Stimulated activated CD8-positive, alpha-beta memory T cell treated with anti-CD3 and anti-CD28 coated beads, Interleukin-4, amount 100 ng/mL, for 4 hours (primary cell): ENCODE measurements around the gene TCF7L2.

ENCODE experiments used
- DNase-seq, 2 donors: peaks; one replicate each; pipeline ENCODE4 v3.0.0-alpha.2; 2020; ENCODE audit warnings: low read depth in 2 of 2, low spot score in 1 of 2

TCF7L2 gene

DNA sequence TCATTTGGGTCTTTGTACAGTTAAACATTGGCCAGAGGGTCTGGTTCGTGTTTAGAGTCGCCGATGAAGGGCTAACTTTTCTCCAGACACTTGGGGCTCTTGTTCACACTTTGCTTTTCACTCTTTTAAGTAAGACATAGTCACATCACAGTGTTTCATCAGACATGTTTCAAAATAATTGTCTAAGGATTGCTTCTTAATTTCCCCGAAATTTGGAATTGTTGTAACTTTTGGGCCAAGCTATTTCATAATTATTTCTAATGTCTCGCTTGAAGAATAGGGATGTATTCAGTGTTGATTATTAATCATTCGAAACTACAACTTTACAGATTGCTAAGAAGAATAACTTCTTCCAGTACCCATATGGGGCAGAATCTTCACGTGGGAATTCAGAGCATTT is 92.8 kb downstream of the TCF7L2 start:
- DNase-seq: no peak

- no peak for DNase-seq
These were observed 94.1 kb downstream of the TCF7L2 start for GRCh38 chr10:113044016-113044755.

DNA sequence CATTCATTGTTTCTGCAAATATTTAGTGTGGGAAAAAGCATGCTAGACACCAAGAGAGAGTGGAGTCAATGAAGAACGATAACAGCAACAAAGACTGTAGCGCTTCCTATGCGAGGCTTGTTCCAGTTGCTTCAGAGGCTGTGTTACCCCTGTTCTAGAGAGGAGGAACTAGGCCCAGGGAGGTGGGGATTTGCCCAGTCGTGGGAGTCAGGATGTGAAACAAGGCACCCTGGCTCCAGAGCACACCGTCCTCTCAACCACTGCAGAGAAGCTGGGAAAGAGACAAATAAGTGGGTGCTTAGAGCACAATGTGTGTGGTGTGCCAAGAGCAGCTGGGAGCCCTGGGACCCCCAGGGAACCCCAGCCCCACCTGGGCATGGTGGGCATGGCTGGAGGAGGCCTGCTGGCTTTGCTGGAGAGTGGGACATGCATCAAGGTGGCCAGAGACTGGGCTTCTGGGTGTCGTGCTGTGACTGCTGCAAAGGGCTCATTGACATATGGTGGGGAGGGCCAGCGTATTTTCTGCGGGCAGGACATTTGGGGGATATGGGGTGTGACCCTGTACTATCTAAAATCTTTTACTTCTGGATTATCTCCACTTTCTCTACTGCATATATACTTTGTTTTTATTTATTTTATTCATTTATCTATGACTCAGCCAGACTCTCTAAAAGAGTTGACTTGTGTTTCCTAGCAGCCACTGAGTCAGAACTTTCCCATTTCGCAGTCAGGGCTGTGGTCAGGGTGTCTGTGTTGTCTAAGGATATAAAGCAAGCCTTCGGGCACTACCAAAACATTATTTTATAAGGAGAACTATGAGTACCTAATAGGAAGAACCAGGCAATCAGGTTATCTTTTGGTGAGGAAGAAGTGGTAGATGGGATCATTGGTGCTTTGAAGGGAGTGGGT is 95.4 kb downstream of the TCF7L2 start:
- no peak for DNase-seq

- no peak for DNase-seq
These were observed 97.1 kb downstream of the TCF7L2 start for GRCh38 chr10:113047151-113047550.

- no peak for DNase-seq
These were observed 97.5 kb downstream of the TCF7L2 start for GRCh38 chr10:113047605-113047962.

DNA sequence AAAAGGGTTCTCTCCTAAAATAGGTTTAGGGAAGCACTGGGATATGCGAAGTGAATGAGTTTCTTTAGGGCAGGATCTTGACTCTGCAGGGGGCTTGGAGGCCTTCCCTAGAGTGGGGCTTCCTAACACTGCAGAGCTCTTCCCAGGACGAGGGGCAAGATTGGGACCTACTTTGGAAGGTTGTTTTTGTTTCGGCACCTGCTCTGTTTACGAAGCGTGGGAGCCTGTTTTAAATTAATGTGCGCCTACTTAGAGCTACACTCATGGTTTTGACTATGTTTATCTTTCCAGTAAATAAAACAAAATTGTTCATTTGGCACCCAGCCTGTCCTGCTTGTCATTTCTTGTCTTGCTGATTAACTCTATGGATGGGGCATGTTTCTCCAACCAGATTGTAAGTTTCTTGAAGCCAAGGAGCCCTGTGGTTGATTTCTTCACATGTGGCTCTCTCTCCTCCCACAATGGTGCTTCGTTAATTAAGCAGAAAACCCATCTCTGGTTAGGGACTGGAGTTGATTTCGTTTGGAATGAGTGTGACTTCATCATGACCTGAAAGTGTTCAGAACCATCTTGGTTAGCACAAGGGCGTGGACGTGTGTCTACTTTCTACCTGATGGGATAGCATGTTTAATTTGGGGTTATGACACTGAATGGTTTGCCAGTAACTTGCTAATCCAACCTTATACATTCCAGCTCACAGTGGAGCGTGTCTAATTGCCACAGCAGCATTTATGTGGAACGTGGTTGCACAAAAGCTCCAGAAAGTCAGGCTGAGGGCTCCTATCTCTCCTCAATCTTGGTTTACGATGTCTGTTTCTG is 98.1 kb downstream of the TCF7L2 start:
- no peak for DNase-seq

- no peak for DNase-seq
These were observed 99.8 kb downstream of the TCF7L2 start for GRCh38 chr10:113049881-113050280.

GRCh38 chr10:113052076-113052830 is 102.2 kb downstream of the TCF7L2 start:
- no peak for DNase-seq

DNA sequence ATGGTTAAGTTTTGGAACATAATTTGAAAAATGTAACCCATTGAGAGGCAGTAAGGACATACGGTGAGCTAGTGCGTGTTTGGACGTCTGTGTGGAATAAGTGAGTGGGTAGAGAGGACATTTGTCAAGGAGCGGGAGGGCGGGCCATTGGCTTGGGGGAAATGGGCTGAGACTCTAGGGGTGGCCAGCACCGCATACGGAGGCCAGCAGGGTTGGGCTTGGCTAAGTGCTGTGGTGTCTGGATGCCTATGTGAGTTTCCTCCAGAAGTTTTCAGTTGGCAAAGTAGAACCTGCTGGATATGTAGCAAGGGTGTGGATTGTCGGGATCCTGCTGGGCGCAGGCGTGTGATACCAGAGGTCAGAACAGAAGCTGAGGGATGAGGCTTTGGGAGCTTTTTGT is 103.0 kb downstream of the TCF7L2 start:
- no peak for DNase-seq

GRCh38 chr10:113053881-113054280 is 103.8 kb downstream of the TCF7L2 start:
- DNase-seq: no peak

DNA sequence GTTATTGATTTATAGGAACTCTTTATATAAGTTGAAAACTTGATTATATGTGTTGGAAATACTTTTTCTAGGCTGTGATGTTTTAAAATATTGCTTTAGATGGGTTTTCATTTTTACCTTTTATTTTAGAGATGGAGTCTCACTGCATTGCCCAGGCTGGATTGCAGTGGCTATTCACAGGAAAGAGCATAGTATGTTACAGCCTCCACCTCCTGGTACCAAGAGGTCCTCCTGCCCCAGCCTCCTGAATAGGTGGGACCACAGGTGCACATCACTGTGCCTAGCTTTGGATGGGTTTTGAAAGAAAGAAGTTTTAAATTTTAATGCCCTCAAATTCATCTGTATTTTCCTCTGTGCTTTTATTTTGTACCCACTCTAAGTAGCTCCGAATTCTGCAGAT is 105.4 kb downstream of the TCF7L2 start:
- no peak for DNase-seq

DNA sequence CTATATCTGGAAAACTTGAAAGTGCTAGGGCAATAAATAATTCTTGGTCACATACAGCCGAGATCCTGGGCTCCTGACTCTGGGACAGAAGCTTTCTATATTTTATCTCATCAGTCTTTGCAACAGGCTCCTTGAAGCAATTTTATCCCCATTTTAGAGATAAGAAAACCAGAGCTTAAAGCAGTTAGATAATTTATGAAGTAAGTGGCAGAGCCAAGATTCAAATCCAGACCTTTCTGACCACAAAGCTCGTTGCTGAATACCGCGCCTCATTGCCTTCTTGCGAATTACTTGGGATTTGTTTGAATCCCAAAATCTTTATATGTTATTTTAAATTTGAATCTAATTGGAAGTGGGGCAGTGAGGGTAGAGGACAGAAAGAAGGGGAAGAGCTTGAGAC is 106.0 kb downstream of the TCF7L2 start:
- no peak for DNase-seq

DNA sequence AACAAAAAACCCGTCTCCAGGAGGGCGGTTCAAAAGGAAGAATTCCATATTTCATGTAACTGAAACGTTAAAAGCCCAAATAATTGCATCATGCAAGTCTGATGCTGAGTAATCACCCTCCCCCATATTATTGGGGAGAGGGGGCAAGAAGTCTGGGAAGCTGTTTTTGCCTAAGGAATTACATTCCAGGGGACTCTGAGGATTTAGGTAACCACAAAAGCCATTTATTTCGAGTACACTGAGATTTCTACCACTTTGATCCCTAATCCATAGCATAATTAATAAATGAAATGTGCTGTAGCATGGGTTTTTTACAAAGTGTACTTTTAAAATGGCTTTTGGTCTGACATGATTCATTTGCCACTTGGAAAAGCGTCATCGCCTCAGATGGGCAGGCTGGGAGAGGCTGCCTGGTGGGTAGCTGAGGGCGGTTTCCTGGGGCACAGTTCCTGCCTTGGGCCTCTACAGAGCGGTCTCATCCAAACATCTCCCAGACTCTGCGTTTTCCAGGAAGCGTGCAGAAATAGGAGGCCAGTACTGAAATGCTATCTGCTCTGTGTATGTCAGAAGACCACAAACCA is 106.5 kb downstream of the TCF7L2 start:
- no peak for DNase-seq

DNA sequence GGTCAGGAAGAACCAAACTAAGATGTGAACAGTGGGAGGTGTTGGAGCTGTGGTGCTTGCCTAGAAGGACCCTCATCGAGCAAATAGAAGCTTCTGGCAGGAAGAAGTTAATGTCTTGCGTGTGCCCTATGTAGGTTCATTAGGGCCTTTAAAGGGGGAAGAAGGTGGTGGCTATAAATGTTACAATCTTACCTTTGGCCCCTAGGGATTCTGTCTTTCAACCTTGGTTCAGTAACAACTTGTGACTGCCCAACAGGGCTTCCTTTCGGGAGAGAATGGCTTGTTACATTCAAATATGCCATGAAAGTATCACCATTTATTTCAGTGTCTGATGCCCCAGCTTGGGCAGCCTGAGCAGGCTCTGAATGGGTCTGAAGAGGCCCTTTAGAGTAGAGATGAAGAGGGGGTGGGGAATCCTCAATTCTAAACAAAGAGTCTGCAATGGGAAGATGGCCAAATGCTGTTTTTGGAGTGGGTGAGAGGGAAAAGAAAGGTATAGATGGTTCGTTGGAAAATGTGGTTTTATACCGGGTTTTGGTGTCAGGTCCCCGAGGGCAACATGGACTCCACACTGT is 108.0 kb downstream of the TCF7L2 start:
- no peak for DNase-seq

DNA sequence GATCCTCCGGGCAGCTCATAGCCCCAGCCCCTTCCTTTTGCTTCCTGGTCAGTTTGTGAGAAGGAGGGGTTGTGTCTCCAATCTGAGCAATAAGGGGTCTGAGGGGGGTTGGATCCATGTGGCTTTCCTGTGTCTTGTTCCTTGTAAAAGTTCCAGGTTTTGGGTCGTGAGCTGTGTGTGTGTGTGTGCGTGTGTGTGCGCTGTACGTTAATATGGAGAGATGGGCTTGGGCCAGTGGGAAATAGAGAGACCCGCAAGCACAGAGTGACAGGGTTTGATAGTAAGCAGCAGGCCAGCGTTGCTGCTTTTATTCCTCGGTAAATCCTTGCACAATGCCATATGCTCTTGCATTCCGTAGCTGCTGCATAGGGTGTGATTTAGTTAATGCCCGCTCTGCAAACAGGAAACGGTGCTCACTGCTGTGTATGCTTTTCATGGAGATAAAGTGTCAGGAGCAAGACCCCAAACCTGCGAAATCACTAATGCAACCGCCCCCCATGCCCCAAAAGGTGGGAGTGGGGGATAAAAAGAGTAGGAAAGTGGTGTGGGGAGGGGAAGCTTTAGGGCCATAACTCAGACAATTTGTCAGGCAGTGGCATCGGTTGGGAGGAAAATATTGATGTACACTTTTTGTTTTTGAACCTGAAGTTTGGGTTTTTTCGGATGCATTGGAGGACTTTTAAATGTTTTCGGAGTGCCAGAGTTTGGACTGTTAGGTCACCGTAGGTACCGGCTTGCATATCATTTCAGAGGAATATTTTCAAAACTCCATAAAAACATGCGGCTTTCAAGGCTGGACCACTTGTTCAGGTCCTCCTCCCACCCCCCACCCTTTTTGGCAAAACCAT is 108.7 kb downstream of the TCF7L2 start:
- no peak for DNase-seq

- DNase-seq: no peak
These were observed 109.3 kb downstream of the TCF7L2 start for GRCh38 chr10:113059371-113059780.

DNA sequence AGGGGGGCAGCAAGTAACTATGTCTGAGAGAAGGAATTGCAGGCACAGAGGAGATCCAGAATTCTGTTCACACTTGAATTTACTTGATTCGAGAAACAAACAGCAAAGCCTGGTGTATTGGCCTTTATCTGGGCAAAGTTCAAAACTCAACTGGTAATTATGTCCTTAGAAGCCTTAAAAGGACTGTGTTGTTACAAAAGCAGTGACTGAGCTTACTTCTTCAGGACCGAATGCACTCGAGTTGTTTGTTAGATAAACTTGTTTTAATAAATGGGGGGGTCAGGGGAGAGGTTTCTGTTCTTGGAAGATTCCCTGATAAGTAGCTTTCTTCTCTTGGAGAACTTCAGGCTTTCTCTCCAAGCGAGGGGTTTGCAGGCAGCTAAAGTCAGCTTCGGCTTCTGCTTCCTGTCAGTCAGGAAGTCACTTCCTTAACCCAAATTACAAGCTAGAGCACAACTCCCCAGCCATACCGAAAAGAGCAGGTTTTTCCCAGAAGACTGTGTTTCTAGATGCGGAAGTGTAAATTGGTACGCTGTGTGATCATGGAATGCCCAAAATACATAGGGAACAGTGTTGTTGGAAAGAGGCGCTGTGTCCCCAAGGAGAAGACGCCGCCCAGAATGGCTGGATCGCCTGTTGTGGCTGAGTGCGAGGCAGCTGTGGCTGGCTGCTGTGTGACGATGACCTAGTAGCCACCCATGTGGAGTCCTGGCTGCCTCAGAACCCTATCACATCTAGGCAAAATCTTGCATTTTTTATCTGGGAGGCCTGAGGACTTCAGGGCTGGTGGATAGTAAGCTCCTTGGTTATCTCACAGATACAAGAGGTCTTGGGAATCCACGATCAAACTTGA is 110.4 kb downstream of the TCF7L2 start:
- no peak for DNase-seq

DNA sequence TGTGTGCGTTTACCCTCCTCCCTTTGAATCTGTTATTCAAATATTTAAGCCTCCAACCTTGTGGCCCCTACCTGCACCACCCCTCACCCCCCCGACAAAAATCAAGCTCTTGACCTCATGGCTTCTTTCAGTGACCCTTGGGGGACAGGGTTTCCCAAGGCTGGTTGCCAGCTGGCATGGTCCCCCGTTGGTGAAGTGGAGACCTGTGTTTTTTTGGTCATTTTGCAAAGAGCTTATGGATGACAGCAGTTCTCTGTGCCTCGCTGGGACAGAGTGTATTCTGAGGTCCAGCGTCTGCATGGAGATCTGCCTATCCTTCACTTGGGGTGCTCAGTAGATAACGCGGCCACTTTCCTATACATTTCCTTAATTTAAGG is 111.0 kb downstream of the TCF7L2 start:
- DNase-seq: no peak
